ENCODE measurements around the gene NFATC1. TPM values are rescaled to one million over a fixed set of nuclear protein-coding genes. Genes with fewer than 3 reads are reported as not detected.

The NFATC1 gene
- total RNA-seq, 4 donors from 2014 or later: 2.1 to 41.3 (median 7.6) TPM

GRCh38 chr18:79397247-79397829 is 1.6 kb downstream of the NFATC1 start:
- Histone ChIP-seq H3K4me3 (peak overlapping the region in 2 of 4 donors; percentile 52 to 97), H3K27ac (peak overlapping the region in 2 of 4 donors; percentile 93 to 100), H3K4me1 (peaks cover 4 to 41% (median 24%) of the 10 kb centered on the region in 4 donors), H3K27me3 (peaks cover 0 to 11% of the 10 kb centered on the region in 2 donors), H3K9me3 (no peaks in the 10 kb centered on the region), H3K36me3 (no peaks in the 10 kb centered on the region)
- peak; percentile 29 to 53 (median 40) for DNase-seq
- no peak for TF ChIP-seq CTCF (IDR thresholded peaks at IDR 0.05)
- no peak for TF ChIP-seq POLR2A (IDR thresholded peaks at IDR 0.05)

- peaks cover 0 to 11% of the 10 kb centered on the region in 2 donors for H3K27me3 ChIP-seq
- H3K27ac ChIP-seq: peak overlapping the region in 2 of 4 donors; percentile 93 to 100
- H3K4me3 ChIP-seq: peak overlapping the region in 2 of 4 donors; percentile 72 to 97
- peak; percentile 32 to 54 (median 42) for DNase-seq
- H3K9me3 ChIP-seq: no peaks in the 10 kb centered on the region
- no peaks in the 10 kb centered on the region for H3K36me3 ChIP-seq
- TF ChIP-seq POLR2A (IDR thresholded peaks at IDR 0.05) (no peak), CTCF (IDR thresholded peaks at IDR 0.05) (no peak)
- H3K4me1 ChIP-seq: peaks cover 3 to 47% (median 21%) of the 10 kb centered on the region in 4 donors
Observed at GRCh38 chr18:79397830-79398761, 2.4 kb downstream of the NFATC1 start.

- Histone ChIP-seq H3K4me3 (peak overlapping the region; percentile 72 to 97 (median 92)), H3K27ac (peak overlapping the region; percentile 87 to 100 (median 92)), H3K27me3 (peaks cover 0 to 7% of the 10 kb centered on the region in 2 donors), H3K36me3 (no peaks in the 10 kb centered on the region), H3K4me1 (peaks cover 0 to 45% (median 19%) of the 10 kb centered on the region in 4 donors), H3K9me3 (no peaks in the 10 kb centered on the region)
- TF ChIP-seq CTCF (IDR thresholded peaks at IDR 0.05) (no peak), POLR2A (IDR thresholded peaks at IDR 0.05) (no peak)
- DNase-seq: peak; percentile 40 to 66 (median 53)
Observed at GRCh38 chr18:79399275-79400081, 3.7 kb downstream of the NFATC1 start.

- peak; percentile 72 to 92 (median 86) for DNase-seq
- no peaks in the 10 kb centered on the region for H3K36me3 ChIP-seq
- H3K9me3 ChIP-seq: no peaks in the 10 kb centered on the region
- TF ChIP-seq CTCF (IDR thresholded peaks at IDR 0.05): no peak
- no peak for TF ChIP-seq POLR2A (IDR thresholded peaks at IDR 0.05)
- peak overlapping the region; percentile 72 to 97 (median 92) for H3K4me3 ChIP-seq
- peaks cover 0 to 45% (median 16%) of the 10 kb centered on the region in 4 donors for H3K4me1 ChIP-seq
- H3K27ac ChIP-seq: peak overlapping the region; percentile 87 to 100 (median 92)
- H3K27me3 ChIP-seq: peaks cover 0 to under 1% of the 10 kb centered on the region in 2 donors
Observed at GRCh38 chr18:79400091-79400590, 4.4 kb downstream of the NFATC1 start.
